H1 (cell line): Measurements from ENCODE around the gene TSPAN9.

Source experiments
- CEBPB ChIP-seq: IDR thresholded peaks from 2 replicates; pipeline ENCODE4 v1.6.1; 2012; ENCODE audit warnings: low read depth, low read length
- EP300 ChIP-seq, 2 experiments: IDR thresholded peaks; 1 replicate in 1 of 2; 2 replicates in 1 of 2; pipeline ENCODE4 v1.6.1; 2011 to 2012; ENCODE audit warnings: low read depth in 2 of 2, low read length in 2 of 2, mild to moderate bottlenecking in 2 of 2, borderline replicate concordance in 1 of 2, inconsistent platforms in 1 of 2, moderate library complexity in 1 of 2
- FOSL1 ChIP-seq: IDR thresholded peaks from 2 replicates; pipeline ENCODE4 v1.6.1; 2011; ENCODE audit warnings: mild to moderate bottlenecking, low read depth, low read length, moderate library complexity; ENCODE audit not compliant: insufficient read depth
- HDAC2 ChIP-seq, 2 experiments: fragments of 300-600 bp in 1 of 2; sonication (generic) in 1 of 2; IDR thresholded peaks; 2 replicates each; pipeline ENCODE4 v1.6.1; 2011 to 2012; ENCODE audit warnings: low read depth in 2 of 2, low read length in 2 of 2, mild to moderate bottlenecking in 2 of 2, moderate library complexity in 2 of 2, borderline replicate concordance in 1 of 2, inconsistent platforms in 1 of 2
- KDM1A ChIP-seq: fragments of 200-600, 300-600 bp; sonication (generic); IDR thresholded peaks from 2 replicates; pipeline ENCODE4 v1.7.1; 2016; ENCODE audit warnings: mild to moderate bottlenecking, low read length, borderline replicate concordance
- MAX ChIP-seq: IDR thresholded peaks from 2 replicates; pipeline ENCODE4 v1.6.1; 2012; ENCODE audit warnings: inconsistent platforms
- RBBP5 ChIP-seq: IDR thresholded peaks from 2 replicates; pipeline ENCODE4 v1.7.1; 2012; ENCODE audit warnings: low read depth, mild to moderate bottlenecking, inconsistent platforms, low read length, moderate library complexity, borderline replicate concordance
- RXRA ChIP-seq: IDR thresholded peaks from 2 replicates; pipeline ENCODE4 v1.6.1; 2011; ENCODE audit warnings: low read depth, mild to moderate bottlenecking, low read length, moderate library complexity; ENCODE audit not compliant: insufficient read depth
- TAF1 ChIP-seq: IDR thresholded peaks from 2 replicates; pipeline ENCODE4 v1.6.1; 2011; ENCODE audit warnings: mild to moderate bottlenecking, low read depth, low read length
- TBP ChIP-seq: IDR thresholded peaks from 2 replicates; pipeline ENCODE4 v1.6.1; 2011; ENCODE audit warnings: low read depth, low read length, improper control_type of control experiment

GRCh38 chr12:3134126-3134525 lies 56.9 kb downstream of the TSPAN9 start:
- TF ChIP-seq TAF1: no peak
- TF ChIP-seq MAX: no peak
- TF ChIP-seq KDM1A: no peak
- no peak for TF ChIP-seq RBBP5
- no peak for TF ChIP-seq TBP
- no peak for TF ChIP-seq CEBPB
- TF ChIP-seq HDAC2 (IDR thresholded peaks at IDR 0.05; ENCODE audit: borderline replicate concordance in 1 of 2, low read depth in 2 of 2, low read length in 2 of 2): no peak
- no peak for TF ChIP-seq RXRA
- no peak for TF ChIP-seq EP300 (IDR thresholded peaks at IDR 0.05; ENCODE audit: borderline replicate concordance in 1 of 2, low read depth in 2 of 2, low read length in 2 of 2)
- no peak for TF ChIP-seq FOSL1
